Thyroid gland (tissue), 4 donors: Measurements from ENCODE around the gene DGKZ. TPM values are rescaled to one million over a fixed set of nuclear protein-coding genes. Genes with fewer than 3 reads are reported as not detected.
"Not testable (repeated sequence)": the region's sequence is repeated elsewhere in the genome, so short reads cannot be mapped to it uniquely, and the experiment has no call there.

Source experiments
- DNase-seq, 2 donors: peaks; one replicate each; pipeline ENCODE4 v3.0.0-alpha.2; 2019
- H3K27ac ChIP-seq, 3 donors: fragments of 200-600 bp; sonication (generic); 1 replicate in 2 of 3; 2 replicates in 1 of 3; pipeline ENCODE4 v1.5.1; 2016 to 2019; ENCODE audit warnings: mild to moderate bottlenecking in 1 of 3, moderate library complexity in 1 of 3
- H3K27me3 ChIP-seq: fragments of 200-600 bp; sonication (generic); one replicate; pipeline ENCODE4 v1.5.1; 2019
- H3K36me3 ChIP-seq, 2 donors: fragments of 200-600 bp; sonication (generic); one replicate each; pipeline ENCODE4 v1.5.1; 2016 to 2019
- H3K4me1 ChIP-seq, 2 donors: fragments of 200-600 bp; sonication (generic); one replicate each; pipeline ENCODE4 v1.5.1; 2017 to 2019
- H3K4me3 ChIP-seq, 3 donors: fragments of 200-600 bp; sonication (generic); replicated peaks in 1 of 3; 1 replicate in 2 of 3; 2 replicates in 1 of 3; pipeline ENCODE4 v1.5.1; 2016; ENCODE audit warnings: mild to moderate bottlenecking in 1 of 3
- H3K9me3 ChIP-seq: fragments of 200-600 bp; sonication (generic); one replicate; pipeline ENCODE4 v1.5.1; 2017
- POLR2A ChIP-seq, 2 donors: fragments of 450-650 bp; IDR thresholded peaks; one replicate each; pipeline ENCODE4 v1.6.1; 2017; ENCODE audit warnings: antibody characterized with exemption in 2 of 2, mild to moderate bottlenecking in 2 of 2, moderate library complexity in 1 of 2
- WGBS, 2 donors: methylation state at CpG; one replicate each; pipeline ENCODE4 v1.1.5; 2017; 5-methylcytosine and 5-hydroxymethylcytosine counted together
- intact Hi-C: fragments of 100-400 bp; cut with DNase I; formaldehyde crosslinking; loops from one replicate; pipeline ENCODE4 v1.15.1; 2023
- total RNA-seq, 4 donors: library from RNA; depleted of rRNA; stranded (reverse); fragments of >200 nt; gene quantifications; one replicate each; pipeline ENCODE4 v1.2.3, GENCODE V29; 2016
- TF ChIP-seq, protein P1 (sequence below), 6 experiments: fragments of 200-600 bp in 3 of 6; fragments of 450-650 bp in 3 of 6; sonication (generic) in 3 of 6; IDR thresholded peaks; one replicate each; pipeline ENCODE4 v1.5.1; 2016 to 2019; ENCODE audit warnings: antibody characterized with exemption in 6 of 6, mild to moderate bottlenecking in 2 of 6, inconsistent platforms in 1 of 6, moderate library complexity in 1 of 6

Gene DGKZ
- total RNA-seq, 4 donors from 2014 or later, result 29.7 to 53.5 (median 41.8) TPM

DNA sequence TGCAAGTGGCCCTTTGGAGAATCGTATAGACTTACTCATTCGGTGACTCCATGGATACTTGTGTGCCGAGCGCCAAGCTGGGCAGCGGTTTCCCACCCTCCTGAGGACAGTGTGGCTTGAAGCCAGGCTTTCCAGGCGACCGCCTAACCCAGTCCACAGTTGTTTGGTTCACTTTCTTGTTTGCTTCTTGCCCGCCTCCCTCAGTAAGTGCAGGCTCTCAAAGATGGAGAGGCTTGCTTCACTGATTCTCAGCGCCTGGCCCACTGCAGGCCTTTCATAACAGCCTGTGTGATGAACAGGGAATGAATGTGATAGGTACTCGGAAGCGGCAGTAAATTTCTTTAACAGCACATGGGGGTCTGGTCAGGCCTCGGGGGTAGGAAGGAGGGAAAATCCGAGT, 23.0 kb downstream of the DGKZ start:
- TF ChIP-seq, protein P1, sequence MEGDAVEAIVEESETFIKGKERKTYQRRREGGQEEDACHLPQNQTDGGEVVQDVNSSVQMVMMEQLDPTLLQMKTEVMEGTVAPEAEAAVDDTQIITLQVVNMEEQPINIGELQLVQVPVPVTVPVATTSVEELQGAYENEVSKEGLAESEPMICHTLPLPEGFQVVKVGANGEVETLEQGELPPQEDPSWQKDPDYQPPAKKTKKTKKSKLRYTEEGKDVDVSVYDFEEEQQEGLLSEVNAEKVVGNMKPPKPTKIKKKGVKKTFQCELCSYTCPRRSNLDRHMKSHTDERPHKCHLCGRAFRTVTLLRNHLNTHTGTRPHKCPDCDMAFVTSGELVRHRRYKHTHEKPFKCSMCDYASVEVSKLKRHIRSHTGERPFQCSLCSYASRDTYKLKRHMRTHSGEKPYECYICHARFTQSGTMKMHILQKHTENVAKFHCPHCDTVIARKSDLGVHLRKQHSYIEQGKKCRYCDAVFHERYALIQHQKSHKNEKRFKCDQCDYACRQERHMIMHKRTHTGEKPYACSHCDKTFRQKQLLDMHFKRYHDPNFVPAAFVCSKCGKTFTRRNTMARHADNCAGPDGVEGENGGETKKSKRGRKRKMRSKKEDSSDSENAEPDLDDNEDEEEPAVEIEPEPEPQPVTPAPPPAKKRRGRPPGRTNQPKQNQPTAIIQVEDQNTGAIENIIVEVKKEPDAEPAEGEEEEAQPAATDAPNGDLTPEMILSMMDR (IDR thresholded peaks at IDR 0.05), result no peak
- Histone ChIP-seq H3K27me3 (no peaks in the 10 kb centered on the region), H3K27ac (no peak overlapping the region), H3K36me3 (peaks cover 11 to 33% of the 10 kb centered on the region in 2 donors), H3K9me3 (no peaks in the 10 kb centered on the region), H3K4me3 (no peak overlapping the region), H3K4me1 (peaks cover 3 to 18% of the 10 kb centered on the region in 2 donors)
- WGBS, 2 donors, result 44 to 46% methylated on average over 13 of the region's 13 CpGs
- intact Hi-C loops, result no loop called here
- DNase-seq, result peak; percentile 59 to 63

DNA sequence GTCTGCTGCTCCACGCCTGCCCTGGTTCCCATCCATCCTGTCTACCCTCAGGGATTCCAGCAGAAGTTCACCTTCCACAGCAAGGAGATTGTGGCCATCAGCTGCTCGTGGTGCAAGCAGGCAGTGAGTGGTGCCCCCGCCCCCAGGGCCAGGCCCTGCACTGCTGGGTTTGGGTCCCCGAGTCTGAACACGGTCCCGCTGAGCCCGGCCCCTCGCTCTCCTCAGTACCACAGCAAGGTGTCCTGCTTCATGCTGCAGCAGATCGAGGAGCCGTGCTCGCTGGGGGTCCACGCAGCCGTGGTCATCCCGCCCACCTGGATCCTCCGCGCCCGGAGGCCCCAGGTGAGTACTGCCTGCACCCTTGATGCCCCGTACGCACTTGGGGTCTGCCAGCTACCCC, 24.0 kb downstream of the DGKZ start:
- H3K4me3 ChIP-seq, H3K9me3 ChIP-seq, DNase-seq, H3K27me3 ChIP-seq, intact Hi-C loops, H3K27ac ChIP-seq: not testable (repeated sequence)
- peaks cover 3 to 18% of the 10 kb centered on the region in 2 donors for H3K4me1 ChIP-seq
- 97 to 100% methylated on average over 5 to 18 of the region's 19 CpGs for WGBS, 2 donors
- H3K36me3 ChIP-seq, result peaks cover 21 to 42% of the 10 kb centered on the region in 2 donors

DNA sequence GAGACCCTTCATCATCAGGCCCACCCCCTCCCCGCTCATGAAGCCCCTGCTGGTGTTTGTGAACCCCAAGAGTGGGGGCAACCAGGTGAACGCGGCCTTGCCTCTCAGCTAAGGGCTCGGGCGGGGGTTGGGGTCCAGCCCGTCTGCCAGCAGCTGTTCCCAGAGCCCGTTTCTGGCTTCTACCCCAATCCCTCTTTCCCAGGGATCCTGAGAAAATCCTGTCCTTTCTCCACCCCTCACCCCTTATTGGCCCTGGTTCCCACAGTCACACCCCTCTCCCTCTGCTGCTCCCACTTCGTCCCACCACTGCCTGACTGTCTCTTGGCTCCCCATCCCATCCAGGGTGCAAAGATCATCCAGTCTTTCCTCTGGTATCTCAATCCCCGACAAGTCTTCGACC, 24.8 kb downstream of the DGKZ start:
- Histone ChIP-seq H3K27me3 (no peaks in the 10 kb centered on the region), H3K9me3 (no peaks in the 10 kb centered on the region), H3K36me3 (peaks cover 26 to 42% of the 10 kb centered on the region in 2 donors), H3K4me1 (peaks cover 3 to 18% of the 10 kb centered on the region in 2 donors), H3K4me3 (no peak overlapping the region), H3K27ac (no peak overlapping the region)
- 85 to 92% methylated on average over 10 of the region's 10 CpGs for WGBS, 2 donors
- intact Hi-C loops, result no loop called here
- DNase-seq, result no peak
- TF ChIP-seq POLR2A (IDR thresholded peaks at IDR 0.05), result no peak
- TF ChIP-seq, protein P1 (IDR thresholded peaks at IDR 0.05), result no peak

DNA sequence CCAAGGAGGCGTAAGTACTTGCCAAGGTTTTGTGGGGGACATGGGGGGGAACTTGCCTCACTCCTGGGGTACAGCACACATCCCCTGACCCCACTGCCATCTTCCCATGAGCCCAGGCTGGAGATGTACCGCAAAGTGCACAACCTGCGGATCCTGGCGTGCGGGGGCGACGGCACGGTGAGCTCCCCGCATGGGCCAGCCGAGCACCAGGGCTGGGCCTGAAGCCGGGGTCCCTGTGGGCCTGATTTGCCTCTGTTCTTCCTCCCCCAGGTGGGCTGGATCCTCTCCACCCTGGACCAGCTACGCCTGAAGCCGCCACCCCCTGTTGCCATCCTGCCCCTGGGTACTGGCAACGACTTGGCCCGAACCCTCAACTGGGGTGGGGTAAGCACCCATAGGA, 25.2 kb downstream of the DGKZ start:
- H3K27me3 ChIP-seq, intact Hi-C loops, H3K4me3 ChIP-seq, H3K9me3 ChIP-seq, DNase-seq, H3K27ac ChIP-seq: not testable (repeated sequence)
- 90 to 98% methylated on average over 2 to 10 of the region's 15 CpGs for WGBS, 2 donors
- peaks cover 26 to 42% of the 10 kb centered on the region in 2 donors for H3K36me3 ChIP-seq
- H3K4me1 ChIP-seq, result peaks cover 3 to 14% of the 10 kb centered on the region in 2 donors

DNA sequence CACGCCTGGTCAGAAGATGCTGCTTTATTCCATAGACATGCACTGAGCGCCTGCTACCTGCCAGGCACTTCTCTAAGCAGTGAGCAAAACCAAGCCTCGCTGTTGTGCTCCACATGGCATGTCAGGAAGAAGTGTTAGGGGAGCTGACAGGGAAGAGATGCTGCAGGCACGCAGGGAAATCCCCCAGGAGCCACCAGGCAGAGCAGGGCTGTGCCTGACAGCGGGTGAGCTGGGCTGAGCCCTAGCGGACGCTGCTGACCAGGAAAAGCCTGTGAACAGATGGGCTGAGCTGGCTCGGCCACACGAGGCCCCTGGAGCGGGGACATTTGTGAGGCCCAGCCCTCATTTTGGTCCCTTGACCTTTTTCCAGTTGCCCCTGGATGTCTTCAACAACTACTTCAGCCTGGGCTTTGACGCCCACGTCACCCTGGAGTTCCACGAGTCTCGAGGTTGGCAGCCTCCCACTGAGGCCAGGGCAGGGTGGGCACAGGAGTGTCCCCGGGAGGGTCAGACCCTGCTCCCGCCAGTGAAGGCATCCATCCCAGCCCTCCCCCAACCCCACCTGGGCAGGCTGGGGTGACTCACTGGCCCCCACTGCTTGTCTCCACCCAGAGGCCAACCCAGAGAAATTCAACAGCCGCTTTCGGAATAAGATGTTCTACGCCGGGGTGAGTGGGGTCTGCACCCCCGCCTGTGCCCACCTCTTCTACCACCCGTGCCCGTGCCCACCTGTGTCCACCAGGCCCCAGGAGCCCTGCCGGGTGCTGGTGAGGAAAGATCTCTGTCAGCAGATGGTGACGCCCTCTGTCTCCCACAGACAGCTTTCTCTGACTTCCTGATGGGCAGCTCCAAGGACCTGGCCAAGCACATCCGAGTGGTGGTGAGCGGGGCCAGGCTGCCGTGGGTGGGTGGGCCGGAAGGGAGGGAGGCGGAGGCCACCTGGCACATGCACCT, 26.8 kb downstream of the DGKZ start:
- intact Hi-C loops, result no loop called here
- DNase-seq, result no peak
- Histone ChIP-seq H3K27ac (no peak overlapping the region), H3K27me3 (no peaks in the 10 kb centered on the region), H3K4me1 (peaks cover 3 to 13% of the 10 kb centered on the region in 2 donors), H3K4me3 (no peak overlapping the region), H3K36me3 (peaks cover 26 to 36% of the 10 kb centered on the region in 2 donors), H3K9me3 (no peaks in the 10 kb centered on the region)
- WGBS, 2 donors, result 88% methylated on average over 19 to 21 of the region's 30 CpGs
- TF ChIP-seq, protein P1 (IDR thresholded peaks at IDR 0.05), result no peak
- TF ChIP-seq POLR2A (IDR thresholded peaks at IDR 0.05), result no peak

DNA sequence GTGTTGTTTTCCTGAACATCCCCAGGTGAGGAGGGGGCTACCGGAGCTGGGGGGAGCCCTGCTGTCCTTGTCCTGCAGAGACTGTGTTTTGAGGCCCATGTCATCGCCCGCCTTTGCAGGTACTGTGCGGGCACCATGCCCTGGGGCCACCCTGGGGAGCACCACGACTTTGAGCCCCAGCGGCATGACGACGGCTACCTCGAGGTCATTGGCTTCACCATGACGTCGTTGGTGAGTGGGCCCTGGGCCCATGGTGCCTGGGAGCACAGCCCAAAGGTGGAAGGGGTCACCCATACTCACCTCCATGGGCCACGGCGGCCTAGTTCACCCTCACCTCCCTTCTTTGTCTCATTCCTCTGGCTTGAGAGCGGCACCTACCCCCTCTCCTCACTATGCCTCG, 27.6 kb downstream of the DGKZ start:
- no peaks in the 10 kb centered on the region for H3K9me3 ChIP-seq
- peaks cover 3 to 9% of the 10 kb centered on the region in 2 donors for H3K4me1 ChIP-seq
- no peak for DNase-seq
- 90 to 93% methylated on average over 6 to 12 of the region's 15 CpGs for WGBS, 2 donors
- intact Hi-C loops, result no loop called here
- H3K27me3 ChIP-seq, result no peaks in the 10 kb centered on the region
- no peak overlapping the region for H3K27ac ChIP-seq
- TF ChIP-seq POLR2A (IDR thresholded peaks at IDR 0.05), result no peak
- TF ChIP-seq, protein P1 (IDR thresholded peaks at IDR 0.05), result no peak
- peaks cover 26 to 36% of the 10 kb centered on the region in 2 donors for H3K36me3 ChIP-seq
- H3K4me3 ChIP-seq, result no peak overlapping the region
